ENCODE results near the gene ME2. TPM values are rescaled to one million over a fixed set of nuclear protein-coding genes. Genes with fewer than 3 reads are reported as not detected.

ME2 gene
- total and polyA plus RNA-seq, 8 donors: 16.6 to 100 (median 58.5) TPM

DNA sequence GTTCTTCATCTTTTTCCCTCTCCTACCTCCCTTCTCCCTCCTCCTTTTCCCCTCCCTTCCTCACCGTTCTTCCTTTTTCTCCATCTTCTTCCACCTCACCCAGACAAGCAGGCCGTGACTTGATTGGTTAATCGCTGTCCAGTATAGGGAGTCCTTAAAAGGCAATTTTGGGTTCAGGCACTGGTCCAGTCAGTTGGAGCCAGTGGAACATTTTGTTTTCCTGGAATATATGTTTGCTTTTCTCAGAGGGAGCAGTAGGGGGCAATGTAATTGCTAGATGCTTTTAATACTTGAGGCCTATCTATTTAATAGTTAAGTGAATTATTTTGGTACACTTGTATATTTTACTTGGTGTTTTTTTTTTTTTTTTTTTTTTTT is 103.9 kb downstream of the ME2 start:
- H3K9me3 ChIP-seq: peaks cover 0 to 2% (median 0%) of the 10 kb centered on the region in 4 donors
- H3K27me3 ChIP-seq: no peaks in the 10 kb centered on the region
- DNase-seq: no peak
- H3K27ac ChIP-seq: no peak overlapping the region
- no peak for TF ChIP-seq POLR2A (IDR thresholded peaks at IDR 0.05)
- TF ChIP-seq POLR2AphosphoS5 (IDR thresholded peaks at IDR 0.05): no peak
- TF ChIP-seq, protein P1, sequence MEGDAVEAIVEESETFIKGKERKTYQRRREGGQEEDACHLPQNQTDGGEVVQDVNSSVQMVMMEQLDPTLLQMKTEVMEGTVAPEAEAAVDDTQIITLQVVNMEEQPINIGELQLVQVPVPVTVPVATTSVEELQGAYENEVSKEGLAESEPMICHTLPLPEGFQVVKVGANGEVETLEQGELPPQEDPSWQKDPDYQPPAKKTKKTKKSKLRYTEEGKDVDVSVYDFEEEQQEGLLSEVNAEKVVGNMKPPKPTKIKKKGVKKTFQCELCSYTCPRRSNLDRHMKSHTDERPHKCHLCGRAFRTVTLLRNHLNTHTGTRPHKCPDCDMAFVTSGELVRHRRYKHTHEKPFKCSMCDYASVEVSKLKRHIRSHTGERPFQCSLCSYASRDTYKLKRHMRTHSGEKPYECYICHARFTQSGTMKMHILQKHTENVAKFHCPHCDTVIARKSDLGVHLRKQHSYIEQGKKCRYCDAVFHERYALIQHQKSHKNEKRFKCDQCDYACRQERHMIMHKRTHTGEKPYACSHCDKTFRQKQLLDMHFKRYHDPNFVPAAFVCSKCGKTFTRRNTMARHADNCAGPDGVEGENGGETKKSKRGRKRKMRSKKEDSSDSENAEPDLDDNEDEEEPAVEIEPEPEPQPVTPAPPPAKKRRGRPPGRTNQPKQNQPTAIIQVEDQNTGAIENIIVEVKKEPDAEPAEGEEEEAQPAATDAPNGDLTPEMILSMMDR (IDR thresholded peaks at IDR 0.05): no peak
- no peak for TF ChIP-seq EP300 (IDR thresholded peaks at IDR 0.05)
- WGBS, 5 donors: 86 to 97% (median 95%) methylated on average over 3 of the region's 3 CpGs
- H3K4me1 ChIP-seq: peaks cover 0 to 25% (median 6%) of the 10 kb centered on the region in 4 donors
- intact Hi-C loops (cut with DNase I; ENCODE audit: low total_unique reads): no loop called here
- no peak overlapping the region for H3K4me3 ChIP-seq
- H3K36me3 ChIP-seq: peaks cover 21 to 61% (median 52%) of the 10 kb centered on the region in 4 donors

DNA sequence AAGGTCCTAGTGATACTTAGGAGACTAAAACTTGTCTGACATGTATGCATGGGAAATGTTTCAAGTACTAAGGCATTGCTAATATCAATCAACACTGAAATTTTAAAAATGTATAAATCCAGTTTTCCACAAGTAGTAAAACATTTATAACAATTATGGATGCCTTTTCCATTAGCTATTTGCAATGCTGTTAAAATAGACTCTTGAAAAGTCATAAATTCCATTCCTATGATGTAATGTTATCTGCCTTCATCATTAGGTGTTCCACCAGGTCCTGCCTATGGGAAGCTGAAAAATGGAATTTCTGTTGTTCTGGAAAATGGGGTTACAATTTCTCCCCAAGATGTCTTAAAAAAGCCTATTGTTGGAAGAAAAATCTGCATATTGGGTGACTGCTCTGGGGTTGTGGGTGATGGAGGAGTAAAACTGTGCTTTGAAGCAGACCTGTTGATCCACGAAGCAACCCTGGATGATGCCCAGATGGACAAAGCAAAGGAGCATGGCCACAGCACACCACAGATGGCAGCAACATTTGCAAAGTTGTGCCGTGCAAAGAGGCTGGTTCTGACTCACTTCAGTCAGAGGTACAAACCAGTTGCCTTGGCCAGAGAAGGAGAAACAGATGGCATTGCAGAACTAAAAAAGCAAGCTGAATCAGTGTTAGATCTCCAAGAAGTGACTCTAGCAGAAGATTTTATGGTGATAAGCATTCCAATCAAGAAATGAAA is 107.6 kb downstream of the ME2 start:
- TF ChIP-seq POLR2A (IDR thresholded peaks at IDR 0.05) (no peak), POLR2AphosphoS5 (IDR thresholded peaks at IDR 0.05) (no peak), EP300 (IDR thresholded peaks at IDR 0.05) (no peak)
- TF ChIP-seq, protein P1 (IDR thresholded peaks at IDR 0.05): no peak
- H3K4me3 ChIP-seq: no peak overlapping the region
- peaks cover 0 to 25% (median 6%) of the 10 kb centered on the region in 4 donors for H3K4me1 ChIP-seq
- 82 to 89% (median 85%) methylated on average over 2 of the region's 2 CpGs for WGBS, 5 donors
- peaks cover 6 to 39% (median 33%) of the 10 kb centered on the region in 4 donors for H3K36me3 ChIP-seq
- intact Hi-C loops (cut with DNase I; ENCODE audit: low total_unique reads): no loop called here
- no peaks in the 10 kb centered on the region for H3K9me3 ChIP-seq
- no peak for DNase-seq
- no peak overlapping the region for H3K27ac ChIP-seq
- H3K27me3 ChIP-seq: no peaks in the 10 kb centered on the region

DNA sequence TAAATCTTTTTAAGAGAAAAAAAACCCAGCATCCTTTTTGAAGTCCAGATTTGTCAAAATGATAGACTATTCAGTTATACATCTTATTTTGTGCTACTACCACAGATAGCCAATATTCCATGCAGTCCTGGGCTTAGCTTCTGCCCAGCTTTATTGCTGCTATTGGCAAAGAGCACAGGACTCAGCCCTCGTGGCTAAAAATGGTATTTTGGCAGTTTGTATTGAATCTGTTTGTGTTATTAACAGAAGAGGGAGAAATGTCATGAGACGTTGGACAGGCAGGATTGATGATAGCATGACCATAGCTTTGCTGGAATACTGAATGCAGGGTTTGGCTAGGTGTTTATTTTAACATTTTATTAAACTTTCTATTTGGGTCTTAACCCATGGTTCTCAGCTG is 108.3 kb downstream of the ME2 start:
- DNase-seq: no peak
- peaks cover 6 to 39% (median 32%) of the 10 kb centered on the region in 4 donors for H3K36me3 ChIP-seq
- H3K27me3 ChIP-seq: no peaks in the 10 kb centered on the region
- H3K9me3 ChIP-seq: no peaks in the 10 kb centered on the region
- no peak for TF ChIP-seq POLR2A (IDR thresholded peaks at IDR 0.05)
- TF ChIP-seq, protein P1 (IDR thresholded peaks at IDR 0.05): no peak
- TF ChIP-seq POLR2AphosphoS5 (IDR thresholded peaks at IDR 0.05): no peak
- no peak for TF ChIP-seq EP300 (IDR thresholded peaks at IDR 0.05)
- peaks cover 0 to 20% (median 4%) of the 10 kb centered on the region in 4 donors for H3K4me1 ChIP-seq
- no peak overlapping the region for H3K4me3 ChIP-seq
- intact Hi-C loops (cut with DNase I; ENCODE audit: low total_unique reads): no loop called here
- no peak overlapping the region for H3K27ac ChIP-seq
- 43 to 68% (median 56%) methylated on average over 2 of the region's 2 CpGs for WGBS, 5 donors

DNA sequence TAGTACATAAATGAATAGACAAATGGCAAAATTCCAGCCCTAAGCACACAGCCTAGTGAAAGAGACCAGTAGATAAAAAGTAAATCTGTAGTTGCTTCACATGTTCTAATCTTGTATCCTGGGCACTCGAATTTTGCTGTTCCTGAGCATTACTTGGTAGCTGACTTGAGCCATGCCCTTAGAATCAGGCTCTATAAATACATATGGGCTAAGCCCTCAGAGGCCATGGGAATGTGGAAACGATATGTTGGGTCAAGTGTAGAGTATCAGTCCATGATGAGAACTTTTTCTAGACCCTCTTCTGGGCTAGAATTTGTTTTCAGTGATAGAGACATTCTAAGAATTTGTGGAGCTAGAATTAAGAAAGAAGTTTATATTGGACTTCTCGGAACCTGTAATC is 110.8 kb downstream of the ME2 start:
- no peak overlapping the region for H3K4me3 ChIP-seq
- intact Hi-C loops (cut with DNase I; ENCODE audit: low total_unique reads): no loop called here
- DNase-seq: no peak
- WGBS, 5 donors: 86 to 94% (median 88%) methylated on average over 3 of the region's 3 CpGs
- H3K27ac ChIP-seq: no peak overlapping the region
- no peak for TF ChIP-seq EP300 (IDR thresholded peaks at IDR 0.05)
- no peak for TF ChIP-seq POLR2A (IDR thresholded peaks at IDR 0.05)
- TF ChIP-seq, protein P1 (IDR thresholded peaks at IDR 0.05): no peak
- TF ChIP-seq POLR2AphosphoS5 (IDR thresholded peaks at IDR 0.05): no peak
- H3K9me3 ChIP-seq: no peaks in the 10 kb centered on the region
- H3K27me3 ChIP-seq: no peaks in the 10 kb centered on the region
- peaks cover under 1 to 30% (median 24%) of the 10 kb centered on the region in 4 donors for H3K36me3 ChIP-seq
- H3K4me1 ChIP-seq: peaks cover 0 to 13% (median 3%) of the 10 kb centered on the region in 4 donors

Data from stomach (tissue), 9 donors.